Coronary artery (tissue), 2 donors: ENCODE results near the gene EXOC3L4.
A peak's percentile ranks its signal among the peaks of the same experiment; 100 is the strongest.

ENCODE experiments used
- DNase-seq: peaks from one replicate; pipeline ENCODE4 v3.0.0-alpha.2; 2017; ENCODE audit warnings: low spot score
- H3K27ac ChIP-seq, 2 donors: fragments of 200-600 bp; sonication (generic); one replicate each; pipeline ENCODE4 v1.5.1; 2016 to 2019
- H3K4me3 ChIP-seq: fragments of 200-600 bp; sonication (generic); 2 replicates; pipeline ENCODE4 v1.5.1; 2016; ENCODE audit warnings: mild to moderate bottlenecking, moderate library complexity
- CTCF ChIP-seq: fragments of 200-600 bp; sonication (generic); IDR thresholded peaks from one replicate; pipeline ENCODE4 v1.5.1; 2019; ENCODE audit warnings: antibody characterized with exemption

EXOC3L4 gene

GRCh38 chr14:103130017-103130764, 35.7 kb downstream of the EXOC3L4 start:
- DNase-seq = no peak
- no peak for TF ChIP-seq CTCF
- H3K4me3 ChIP-seq = no peak overlapping the region
- H3K27ac ChIP-seq = peak overlapping the region in 1 of 2 donors; percentile 19

GRCh38 chr14:103130965-103131364, 36.4 kb downstream of the EXOC3L4 start:
- DNase-seq = no peak
- H3K27ac ChIP-seq = peak overlapping the region in 1 of 2 donors; percentile 19

GRCh38 chr14:103131580-103131979, 37.1 kb downstream of the EXOC3L4 start:
- TF ChIP-seq CTCF = no peak
- H3K27ac ChIP-seq = peak overlapping the region in 1 of 2 donors; percentile 19
- no peak overlapping the region for H3K4me3 ChIP-seq
- no peak for DNase-seq

More at GRCh38 chr14:103130965-103131364, 36.4 kb downstream of the EXOC3L4 start:
- H3K4me3 ChIP-seq = no peak overlapping the region
- TF ChIP-seq CTCF = no peak

GRCh38 chr14:103132381-103133209, 38.1 kb downstream of the EXOC3L4 start:
- TF ChIP-seq CTCF = no peak
- Histone ChIP-seq H3K4me3 (no peak overlapping the region), H3K27ac (no peak overlapping the region)
- no peak for DNase-seq

GRCh38 chr14:103133210-103134140, 39.0 kb downstream of the EXOC3L4 start:
- peak; percentile 67 for DNase-seq
- no peak overlapping the region for H3K27ac ChIP-seq
- H3K4me3 ChIP-seq = no peak overlapping the region
- no peak for TF ChIP-seq CTCF

GRCh38 chr14:103134405-103134804, 39.9 kb downstream of the EXOC3L4 start:
- DNase-seq = no peak
- H3K4me3 ChIP-seq = no peak overlapping the region
- no peak for TF ChIP-seq CTCF
- no peak overlapping the region for H3K27ac ChIP-seq
